HG02642 (cell line): Measurements from ENCODE around the gene OR5D18.
"Not testable (repeated sequence)": the region's sequence is repeated elsewhere in the genome, so short reads cannot be mapped to it uniquely, and the experiment has no call there.

Source experiments
- ATAC-seq: cut with Tn5 transposase; IDR thresholded peaks from one replicate; pipeline ENCODE4 v1.9.1; 2021; ENCODE audit warnings: mild to moderate bottlenecking; ENCODE audit not compliant: unreplicated experiment, poor library complexity

OR5D18 gene

GRCh38 chr11:55819330-55819729 lies at the start of gene OR5D18:
Gene OR5D18, plus strand, starts transcription at chr11:55819630. Its CDS starts 0 bp downstream, at chr11:55819630.
- no peak for ATAC-seq

GRCh38 chr11:55773138-55773537 lies 46.3 kb upstream of the OR5D18 start, which contains the start of gene OR5D13:
Gene OR5D13, plus strand, starts transcription at chr11:55773438. Its CDS starts 0 bp downstream, at chr11:55773438.
- no peak for ATAC-seq

- ATAC-seq = no peak
Measured at GRCh38 chr11:55791606-55792005, 27.8 kb upstream of the OR5D18 start.

GRCh38 chr11:55793321-55793720 lies 26.1 kb upstream of the OR5D18 start:
- ATAC-seq = no peak

GRCh38 chr11:55795256-55795655 lies 24.2 kb upstream of the OR5D18 start, which contains the start of gene OR5D14:
Gene OR5D14, plus strand, starts transcription at chr11:55795556. Its CDS starts 0 bp downstream, at chr11:55795556.
- ATAC-seq = no peak

- no peak for ATAC-seq
Measured at GRCh38 chr11:55806248-55806647, 13.2 kb upstream of the OR5D18 start.

- ATAC-seq = no peak
Measured at GRCh38 chr11:55811067-55811466, 8.4 kb upstream of the OR5D18 start, which contains the start of gene OR5L1. Gene OR5L1, plus strand, starts transcription at chr11:55811367. Its CDS starts 100 bp downstream, at chr11:55811467.

GRCh38 chr11:55826919-55827318 lies 7.5 kb downstream of the OR5D18 start, which contains the start of gene OR5L2:
Gene OR5L2, plus strand, starts transcription at chr11:55827219. Its CDS starts 0 bp downstream, at chr11:55827219.
- no peak for ATAC-seq

GRCh38 chr11:55838452-55838851 lies 19.0 kb downstream of the OR5D18 start, which contains the start of gene OR5D16:
Gene OR5D16, plus strand, starts transcription at chr11:55838752. Its CDS starts 0 bp downstream, at chr11:55838752.
- no peak for ATAC-seq

- no peak for ATAC-seq
Measured at GRCh38 chr11:55847453-55847852, 28.0 kb downstream of the OR5D18 start.

- no peak for ATAC-seq
Measured at GRCh38 chr11:55849037-55849436, 29.6 kb downstream of the OR5D18 start.

GRCh38 chr11:55852141-55852540 lies 32.7 kb downstream of the OR5D18 start:
- ATAC-seq = no peak

GRCh38 chr11:55854704-55855103 lies 35.3 kb downstream of the OR5D18 start:
- no peak for ATAC-seq

- not testable (repeated sequence) for ATAC-seq
Measured at GRCh38 chr11:55867354-55867753, 47.9 kb downstream of the OR5D18 start.
